Loucy (cell line): ENCODE measurements around the gene DUSP22.

Experiments used
- H2AFZ ChIP-seq: fragments of 200-600 bp; sonication (generic); 2 replicates; pipeline ENCODE4 v1.6.0; 2016; ENCODE audit warnings: antibody characterized with exemption, mild to moderate bottlenecking, low read length, moderate library complexity
- H3F3A ChIP-seq: fragments of 200-600 bp; 2 replicates; pipeline ENCODE4 v1.6.0; 2016; ENCODE audit warnings: antibody characterized with exemption, low read depth, mild to moderate bottlenecking
- H3K27me3 ChIP-seq: fragments of 200-600 bp; sonication (generic); 2 replicates; pipeline ENCODE4 v1.6.1; 2014; ENCODE audit warnings: low read length, mild to moderate bottlenecking; ENCODE audit not compliant: insufficient read depth, poor library complexity, severe bottlenecking
- H3K36me3 ChIP-seq: fragments of 200-600 bp; sonication (generic); 2 replicates; pipeline ENCODE4 v1.6.1; 2016; ENCODE audit warnings: low read length; ENCODE audit not compliant: insufficient read depth
- H3K4me1 ChIP-seq: fragments of 200-600 bp; sonication (generic); 2 replicates; pipeline ENCODE4 v1.5.1; 2014; ENCODE audit warnings: low read length, mild to moderate bottlenecking; ENCODE audit not compliant: insufficient read depth, poor library complexity, severe bottlenecking
- H3K4me2 ChIP-seq: fragments of 200-600 bp; sonication (generic); 2 replicates; pipeline ENCODE4 v1.6.0; 2014; ENCODE audit warnings: antibody characterized with exemption, low read length, low read depth, mild to moderate bottlenecking; ENCODE audit not compliant: poor library complexity, severe bottlenecking
- H3K4me3 ChIP-seq: fragments of 200-600 bp; sonication (generic); 2 replicates; pipeline ENCODE4 v1.5.1; 2014; ENCODE audit warnings: low read length, mild to moderate bottlenecking, mixed read lengths; ENCODE audit not compliant: poor library complexity, severe bottlenecking
- H3K79me2 ChIP-seq: fragments of 200-600 bp; sonication (generic); 2 replicates; pipeline ENCODE4 v1.6.1; 2014; ENCODE audit warnings: low read length; ENCODE audit not compliant: insufficient read depth
- H3K9ac ChIP-seq: fragments of 200-600 bp; sonication (generic); 2 replicates; pipeline ENCODE4 v1.6.0; 2014; ENCODE audit warnings: mild to moderate bottlenecking, low read depth, low read length, moderate library complexity; ENCODE audit not compliant: poor library complexity, severe bottlenecking
- H3K9me2 ChIP-seq: fragments of 200-600 bp; sonication (generic); replicated peaks from 2 replicates; pipeline ENCODE4 v1.6.1; 2016; ENCODE audit warnings: low read depth, low read length, mixed read lengths
- H3K9me3 ChIP-seq: fragments of 200-600 bp; sonication (generic); 2 replicates; pipeline ENCODE4 v1.6.1; 2014; ENCODE audit warnings: mild to moderate bottlenecking, antibody characterized with exemption, low read length, low read depth; ENCODE audit not compliant: insufficient read depth
- H4K20me1 ChIP-seq: fragments of 200-600 bp; sonication (generic); 2 replicates; pipeline ENCODE4 v1.6.0; 2014; ENCODE audit warnings: antibody characterized with exemption, low read length, mild to moderate bottlenecking; ENCODE audit not compliant: insufficient read depth, poor library complexity, severe bottlenecking
- EZH2phosphoT487 ChIP-seq: fragments of 200-600 bp; IDR thresholded peaks from 2 replicates; pipeline ENCODE4 v1.6.1; 2018; ENCODE audit warnings: antibody characterized with exemption, mild to moderate bottlenecking, moderate library complexity, borderline replicate concordance
- TF ChIP-seq, protein P1 (sequence below): fragments of 200-600 bp; sonication (generic); conservative IDR thresholded peaks from 2 replicates; pipeline ENCODE4 v1.5.1; 2014; ENCODE audit warnings: mild to moderate bottlenecking, antibody characterized with exemption, low read length

The DUSP22 gene

DNA sequence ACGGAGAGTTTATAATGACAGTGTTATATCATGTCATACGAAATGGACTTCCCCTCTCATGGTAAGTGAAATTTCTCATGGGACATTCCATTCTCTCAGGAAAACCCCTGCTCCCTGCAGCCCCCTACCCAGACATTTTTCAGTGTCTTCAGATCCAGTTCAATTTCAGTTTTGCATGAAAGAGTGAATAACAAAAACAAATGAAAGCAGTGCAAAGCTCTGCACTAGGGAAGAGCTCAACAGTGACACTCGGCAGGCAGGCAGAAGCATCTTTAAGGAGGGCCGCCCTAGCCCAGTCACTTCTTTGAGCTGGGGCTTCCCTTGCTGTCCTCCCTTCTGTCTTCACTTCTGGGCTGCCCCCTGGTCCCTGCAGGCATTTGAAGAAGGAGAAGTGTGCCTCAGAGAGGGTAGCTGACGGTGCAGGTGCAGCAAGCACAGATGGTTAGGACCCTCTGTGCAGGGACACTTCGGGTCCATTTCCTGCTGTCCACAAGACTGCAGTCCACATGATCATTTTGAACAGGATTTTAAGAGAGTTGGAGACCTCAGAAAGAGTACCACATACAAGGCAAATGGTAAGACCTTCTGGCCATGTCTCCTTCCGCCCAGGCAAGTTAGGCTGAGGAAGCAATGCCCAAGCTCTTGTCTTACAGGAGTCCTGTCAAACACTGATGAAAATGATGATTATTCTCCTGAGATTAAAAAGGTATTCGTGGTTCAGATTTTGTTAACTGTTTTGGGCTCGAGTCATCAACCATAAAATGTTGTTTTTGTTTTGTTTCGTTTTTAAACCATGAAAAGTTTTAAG is 5.4 kb upstream of the DUSP22 start:
- Histone ChIP-seq H2AFZ (no peak overlapping the region), H3K9me2 (no peaks in the 10 kb centered on the region), H3K4me2 (no peak overlapping the region), H3K4me1 (peaks cover 55% of the 10 kb centered on the region), H3K4me3 (no peak overlapping the region), H3K79me2 (0 out of 2 replicates have a peak, but pooled peaks cover 5% of the 10 kb centered on the region), H4K20me1 (no peaks in the 10 kb centered on the region), H3K9me3 (no peaks in the 10 kb centered on the region), H3F3A (no peaks in the 10 kb centered on the region), H3K36me3 (no peaks in the 10 kb centered on the region), H3K9ac (no peak overlapping the region), H3K27me3 (no peaks in the 10 kb centered on the region)
- TF ChIP-seq EZH2phosphoT487, result no peak
- TF ChIP-seq, protein P1, sequence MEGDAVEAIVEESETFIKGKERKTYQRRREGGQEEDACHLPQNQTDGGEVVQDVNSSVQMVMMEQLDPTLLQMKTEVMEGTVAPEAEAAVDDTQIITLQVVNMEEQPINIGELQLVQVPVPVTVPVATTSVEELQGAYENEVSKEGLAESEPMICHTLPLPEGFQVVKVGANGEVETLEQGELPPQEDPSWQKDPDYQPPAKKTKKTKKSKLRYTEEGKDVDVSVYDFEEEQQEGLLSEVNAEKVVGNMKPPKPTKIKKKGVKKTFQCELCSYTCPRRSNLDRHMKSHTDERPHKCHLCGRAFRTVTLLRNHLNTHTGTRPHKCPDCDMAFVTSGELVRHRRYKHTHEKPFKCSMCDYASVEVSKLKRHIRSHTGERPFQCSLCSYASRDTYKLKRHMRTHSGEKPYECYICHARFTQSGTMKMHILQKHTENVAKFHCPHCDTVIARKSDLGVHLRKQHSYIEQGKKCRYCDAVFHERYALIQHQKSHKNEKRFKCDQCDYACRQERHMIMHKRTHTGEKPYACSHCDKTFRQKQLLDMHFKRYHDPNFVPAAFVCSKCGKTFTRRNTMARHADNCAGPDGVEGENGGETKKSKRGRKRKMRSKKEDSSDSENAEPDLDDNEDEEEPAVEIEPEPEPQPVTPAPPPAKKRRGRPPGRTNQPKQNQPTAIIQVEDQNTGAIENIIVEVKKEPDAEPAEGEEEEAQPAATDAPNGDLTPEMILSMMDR, result no peak

DNA sequence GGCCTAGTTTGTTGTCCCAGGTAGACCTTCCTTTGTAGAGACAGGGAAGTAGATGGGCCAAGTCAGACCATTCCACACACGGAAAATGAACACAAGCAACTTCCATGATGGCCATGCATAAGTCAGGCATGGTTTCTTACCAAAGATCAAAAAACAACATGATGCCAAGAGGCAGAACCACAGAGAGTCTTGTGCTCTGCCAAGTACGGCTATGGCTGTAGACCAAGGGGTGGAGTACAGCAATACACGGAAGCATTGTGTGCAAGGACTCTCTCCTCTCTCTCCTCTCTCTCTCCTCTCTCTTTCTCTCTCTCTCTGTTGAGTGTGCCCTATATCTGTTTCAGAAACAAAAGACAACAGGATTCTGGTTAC is 4.8 kb upstream of the DUSP22 start:
- Histone ChIP-seq H3K9me2 (no peaks in the 10 kb centered on the region), H3K36me3 (no peaks in the 10 kb centered on the region), H3K9ac (no peak overlapping the region), H3K4me3 (no peak overlapping the region), H3F3A (no peaks in the 10 kb centered on the region), H4K20me1 (no peaks in the 10 kb centered on the region), H3K27me3 (no peaks in the 10 kb centered on the region), H3K4me1 (peaks cover 55% of the 10 kb centered on the region), H3K79me2 (0 out of 2 replicates have a peak, but pooled peaks cover 5% of the 10 kb centered on the region), H3K4me2 (no peak overlapping the region), H3K9me3 (no peaks in the 10 kb centered on the region), H2AFZ (no peak overlapping the region)
- TF ChIP-seq EZH2phosphoT487, result no peak
- TF ChIP-seq, protein P1, result no peak

DNA sequence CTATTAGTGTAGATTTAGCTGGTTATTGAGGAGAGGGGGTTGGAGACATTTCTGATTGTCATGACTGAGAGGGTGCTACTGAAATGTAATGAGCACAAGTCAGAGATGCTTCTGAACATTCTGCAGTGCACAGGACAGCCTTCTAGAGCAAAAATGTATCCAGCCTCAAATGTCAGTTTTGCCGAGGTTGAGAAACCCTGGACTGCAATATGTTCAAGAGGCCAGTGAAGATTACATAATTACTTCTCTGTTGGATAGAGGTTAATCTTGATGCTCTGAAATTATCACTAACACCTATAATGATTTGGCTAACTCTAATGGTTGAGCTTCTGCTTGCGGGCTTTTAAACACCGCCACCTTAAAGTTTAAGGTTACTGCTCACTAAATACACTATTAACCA is 3.4 kb upstream of the DUSP22 start:
- Histone ChIP-seq H3K36me3 (no peaks in the 10 kb centered on the region), H3K9me2 (no peaks in the 10 kb centered on the region), H3K4me3 (no peak overlapping the region), H3K4me2 (no peak overlapping the region), H3K4me1 (peaks cover 65% of the 10 kb centered on the region), H3K9ac (no peak overlapping the region), H3K9me3 (no peaks in the 10 kb centered on the region), H2AFZ (no peak overlapping the region), H3K79me2 (peaks cover 16% of the 10 kb centered on the region), H4K20me1 (no peaks in the 10 kb centered on the region), H3F3A (no peaks in the 10 kb centered on the region), H3K27me3 (no peaks in the 10 kb centered on the region)
- TF ChIP-seq EZH2phosphoT487, result no peak
- TF ChIP-seq, protein P1, result no peak
